ENCODE measurements around the gene NREP.
"Not testable (repeated sequence)": the region's sequence is repeated elsewhere in the genome, so short reads cannot be mapped to it uniquely, and the experiment has no call there.

The NREP gene

DNA sequence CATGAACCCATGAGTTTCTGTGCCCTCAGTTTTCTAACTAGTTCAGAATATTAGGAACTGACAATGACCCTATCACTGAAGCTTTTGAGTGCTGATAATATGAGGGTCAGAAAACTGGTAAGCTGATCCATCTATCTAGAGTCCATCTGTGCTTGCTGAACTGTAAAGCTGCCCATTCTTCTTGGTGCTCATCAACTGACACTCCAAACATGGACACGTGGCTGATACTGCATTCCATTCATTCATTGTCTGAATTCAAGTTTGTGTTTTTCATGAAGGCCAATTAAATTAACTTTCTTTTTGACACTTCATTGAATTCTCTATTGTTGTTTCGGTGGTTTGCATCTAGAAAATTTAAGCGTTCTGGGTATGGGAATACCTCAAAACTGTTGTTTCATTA lies 17.6 kb downstream of the NREP start:
- DNase-seq (ENCODE audit: low spot score): no peak

DNA sequence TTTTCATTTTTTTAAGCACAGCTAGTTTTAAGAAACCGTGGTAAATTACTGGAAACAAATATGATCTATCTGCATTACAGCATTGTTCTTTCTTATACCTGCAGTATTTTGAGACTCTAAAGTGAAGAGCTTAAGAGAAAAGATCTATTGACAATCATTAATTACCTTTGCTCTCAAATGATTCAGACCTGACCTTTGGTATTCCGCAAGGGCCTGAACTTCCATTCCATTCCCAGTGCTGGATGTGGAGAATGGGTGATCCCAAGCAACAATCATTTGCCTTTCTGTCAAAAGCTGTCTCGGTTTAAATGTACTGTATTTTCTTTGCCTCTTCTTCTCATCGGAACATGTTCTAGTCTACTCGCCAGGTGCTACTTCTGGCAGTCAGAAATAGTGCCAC lies 18.9 kb downstream of the NREP start:
- DNase-seq (ENCODE audit: low spot score): no peak

DNA sequence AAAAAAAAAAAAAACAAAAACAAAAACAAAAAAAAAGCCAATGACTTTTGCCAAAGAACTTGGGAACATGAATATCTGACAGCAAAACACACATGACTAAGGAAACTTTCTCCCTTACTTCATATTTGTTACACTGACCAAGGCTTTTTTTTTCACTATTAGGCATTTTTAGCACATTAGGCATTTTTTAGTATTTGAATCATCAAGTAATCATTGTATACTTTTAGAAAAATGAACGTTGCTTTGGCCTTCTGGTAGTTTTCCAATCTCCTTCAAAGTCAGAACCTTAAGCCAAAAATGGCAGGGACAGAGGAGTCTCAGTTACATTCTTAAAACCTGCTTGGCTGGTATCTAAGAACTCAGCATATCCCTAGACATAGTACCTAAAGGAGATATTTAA lies 19.3 kb downstream of the NREP start:
- DNase-seq (ENCODE audit: low spot score): no peak

DNA sequence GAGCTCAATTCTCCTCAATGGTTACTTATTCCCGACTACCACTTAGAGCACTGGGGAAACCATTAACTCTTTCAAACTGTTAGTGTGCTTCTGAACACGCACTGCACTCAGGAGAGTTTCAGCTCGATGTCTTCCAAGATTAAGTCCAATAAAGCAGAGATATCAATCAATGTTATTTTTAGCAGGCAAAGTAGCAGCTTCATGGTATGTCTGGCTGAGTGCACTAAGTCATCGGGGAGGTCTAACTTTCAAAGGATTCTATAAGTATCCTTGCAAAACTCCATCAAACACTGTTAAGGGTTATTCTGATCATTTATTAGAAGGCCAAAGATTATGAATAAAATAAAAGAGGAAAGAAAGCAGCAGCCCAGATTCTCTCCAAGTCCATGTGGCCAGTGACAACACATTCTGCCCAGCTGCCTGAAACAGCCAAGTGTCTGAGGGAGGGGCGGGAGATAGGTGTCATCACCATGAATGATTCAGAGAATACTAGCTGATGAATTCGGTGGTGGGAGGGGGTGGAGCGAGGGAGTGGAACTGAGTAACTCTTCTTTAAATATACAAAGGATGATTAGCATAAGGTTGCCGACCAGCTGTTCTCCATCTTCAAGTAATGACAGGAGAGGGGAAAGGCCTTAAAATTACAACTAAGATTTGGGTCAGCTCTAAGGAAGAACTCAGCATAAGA lies 21.3 kb downstream of the NREP start:
- peak; percentile 17 for DNase-seq (ENCODE audit: low spot score)

DNA sequence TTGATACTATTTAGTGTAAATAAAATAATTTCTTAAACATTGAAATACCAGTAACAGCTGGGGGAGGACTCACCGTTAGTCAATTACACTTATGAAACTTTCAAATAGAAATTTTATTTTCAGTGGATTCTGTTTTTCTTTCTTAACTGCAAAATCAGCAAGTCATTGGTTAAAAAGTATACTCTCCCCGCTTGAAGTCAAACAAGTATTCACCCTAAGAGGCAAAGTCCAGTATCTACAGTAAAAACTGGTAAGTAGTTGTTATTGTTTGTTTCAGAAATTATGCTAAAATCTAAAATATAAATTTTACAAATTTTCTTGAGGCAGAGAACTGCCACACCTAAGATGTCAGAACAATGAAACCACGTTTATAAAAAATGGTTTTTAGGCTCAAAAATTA lies 22.4 kb downstream of the NREP start:
- DNase-seq (ENCODE audit: low spot score): no peak

DNA sequence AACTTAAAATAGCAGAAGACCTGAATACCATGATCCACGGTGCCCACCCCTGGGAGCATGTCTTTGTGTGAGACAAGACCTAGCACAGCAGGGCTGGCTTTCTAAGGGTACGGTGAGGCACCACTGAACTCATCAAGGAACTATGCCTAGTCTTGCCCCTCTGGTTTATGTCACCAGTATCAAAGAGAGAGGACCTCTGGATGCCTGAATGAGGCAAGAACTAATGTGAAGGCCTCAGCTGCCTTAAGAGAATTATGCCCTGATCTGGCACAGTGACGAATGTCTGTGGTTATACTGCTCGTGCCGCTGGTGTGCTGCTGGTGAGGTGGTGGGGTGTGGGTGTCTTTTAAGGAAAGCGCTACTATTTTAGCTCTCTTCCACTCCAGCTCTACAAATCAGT lies 23.0 kb downstream of the NREP start:
- DNase-seq (ENCODE audit: low spot score): no peak

DNA sequence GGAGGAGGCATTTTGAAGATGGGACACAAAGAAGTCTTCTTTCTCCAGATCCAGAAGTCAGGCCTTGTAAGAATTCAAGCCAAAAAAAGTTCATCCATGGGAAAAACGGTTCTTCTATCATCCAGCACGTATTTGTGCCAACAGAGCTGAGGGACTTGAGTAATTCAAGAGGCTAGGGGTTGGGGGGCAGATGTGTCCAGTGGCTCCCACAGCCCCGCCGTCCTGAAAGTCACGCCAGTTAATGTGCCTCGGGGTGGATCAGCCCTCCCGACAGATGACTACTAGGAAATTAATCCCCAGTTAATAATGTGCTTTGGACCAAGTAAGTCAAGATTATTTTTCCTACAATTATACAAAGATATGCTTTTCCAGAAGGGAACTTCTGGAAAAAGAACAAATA lies 23.4 kb downstream of the NREP start:
- no peak for DNase-seq (ENCODE audit: low spot score)

DNA sequence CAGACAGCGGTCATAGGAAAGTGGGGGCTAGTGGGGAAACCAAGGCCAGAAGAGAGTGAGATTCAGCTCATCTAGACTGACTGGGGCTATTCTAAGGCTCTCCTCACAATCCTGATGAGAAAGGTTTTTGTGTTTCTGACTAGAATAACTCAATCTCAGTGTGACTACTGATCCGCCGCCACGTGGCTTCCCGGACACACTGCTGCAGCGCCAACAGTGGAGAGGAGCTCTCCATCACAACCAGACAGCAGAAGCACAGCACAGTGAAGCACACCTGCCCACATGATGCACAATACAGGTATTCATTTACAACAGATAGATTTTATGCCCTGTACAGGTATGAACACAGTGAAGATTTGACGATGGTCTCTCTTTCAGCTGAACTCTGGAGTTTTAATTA lies 25.4 kb downstream of the NREP start:
- no peak for DNase-seq (ENCODE audit: low spot score)

DNA sequence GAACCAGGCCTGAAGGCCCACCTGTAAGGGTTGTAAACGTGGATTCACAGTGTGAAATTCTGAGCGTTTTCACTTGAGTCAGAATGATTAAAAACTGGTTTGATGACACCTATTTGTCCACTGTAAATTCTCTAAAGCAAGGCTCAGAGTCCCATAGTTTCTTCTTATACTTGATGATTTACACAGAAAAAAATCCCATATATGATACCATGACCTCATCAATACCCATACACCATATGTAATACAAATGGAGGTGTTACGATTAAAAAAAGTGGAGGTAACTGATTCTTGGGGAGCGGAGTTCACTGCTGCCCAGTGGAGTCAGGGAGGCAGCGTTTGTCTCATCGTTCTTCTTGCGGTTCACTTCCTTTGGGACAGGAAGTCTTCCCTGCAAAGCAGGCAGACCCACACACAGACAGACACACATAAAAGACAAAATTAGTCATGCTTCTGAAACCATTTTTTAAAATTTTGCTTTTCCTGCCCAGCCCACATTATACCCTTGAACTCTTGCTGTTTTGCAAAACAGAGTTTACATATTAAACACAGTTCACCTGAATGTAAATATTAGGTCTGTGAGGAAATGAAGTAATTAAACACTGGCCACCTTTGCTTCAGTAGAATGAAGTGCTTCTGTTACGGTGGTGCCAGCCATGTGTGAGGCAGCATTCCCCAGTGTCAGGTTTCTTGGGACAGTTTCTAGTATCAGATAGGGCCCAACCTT lies 26.2 kb downstream of the NREP start:
- no peak for DNase-seq (ENCODE audit: low spot score)

DNA sequence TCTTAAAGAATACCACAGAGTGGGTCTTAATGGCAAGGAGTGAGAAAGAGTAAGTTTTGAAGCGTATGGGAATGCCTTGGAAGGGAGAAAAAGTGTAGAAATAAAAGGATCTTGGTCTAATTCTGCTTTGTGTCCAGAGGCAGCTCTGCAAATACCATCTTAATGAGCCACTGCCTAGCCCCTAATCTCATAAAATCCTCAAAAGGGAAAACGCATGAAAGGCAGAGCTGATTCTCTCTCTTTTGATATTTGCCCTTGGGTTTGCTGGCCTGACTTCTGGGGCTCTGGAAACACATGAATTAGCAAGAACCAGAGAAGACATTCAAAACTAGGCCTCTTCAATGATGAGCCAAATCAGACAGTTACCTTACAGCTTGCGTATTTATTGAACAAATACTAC lies 28.1 kb downstream of the NREP start:
- DNase-seq (ENCODE audit: low spot score): no peak

DNA sequence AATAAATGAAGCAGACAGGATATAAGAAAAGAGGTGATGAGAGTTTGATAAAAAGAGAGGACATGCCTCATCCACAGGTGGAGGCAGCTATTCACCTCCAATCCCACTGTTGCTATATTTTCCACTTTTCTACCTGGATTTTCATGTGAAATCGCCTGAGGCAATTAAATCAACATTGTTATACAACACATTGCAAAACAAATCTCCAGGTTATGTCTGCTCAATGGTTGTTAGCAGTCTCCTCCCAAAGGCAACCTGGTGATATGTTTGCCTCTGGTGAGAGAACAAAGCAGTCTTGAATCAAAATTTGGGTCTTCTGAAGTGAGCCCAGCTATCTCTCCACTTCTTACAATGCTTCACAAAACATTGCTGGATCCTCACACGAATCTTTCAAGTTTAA lies 30.0 kb downstream of the NREP start:
- no peak for DNase-seq (ENCODE audit: low spot score)

DNA sequence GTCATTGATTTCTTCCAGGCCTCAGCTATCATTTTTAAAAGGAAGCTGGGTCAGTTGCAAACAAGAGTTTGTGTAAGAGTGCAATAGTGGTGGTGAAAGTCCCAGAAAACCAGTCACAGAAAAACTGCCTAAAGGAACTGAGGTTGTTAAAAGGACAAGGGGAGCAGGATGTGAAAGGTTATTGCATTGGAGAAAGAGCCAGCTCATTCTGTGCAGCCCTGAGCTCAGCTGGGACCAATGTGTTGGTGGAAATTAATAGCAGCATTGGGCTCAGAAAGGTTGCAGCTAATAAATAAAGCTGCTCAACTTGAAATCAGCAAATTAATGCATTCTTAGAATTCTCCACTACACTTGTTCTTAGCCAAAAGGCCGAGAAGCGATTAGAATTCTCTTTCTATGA lies 34.9 kb downstream of the NREP start:
- DNase-seq (ENCODE audit: low spot score): no peak

DNA sequence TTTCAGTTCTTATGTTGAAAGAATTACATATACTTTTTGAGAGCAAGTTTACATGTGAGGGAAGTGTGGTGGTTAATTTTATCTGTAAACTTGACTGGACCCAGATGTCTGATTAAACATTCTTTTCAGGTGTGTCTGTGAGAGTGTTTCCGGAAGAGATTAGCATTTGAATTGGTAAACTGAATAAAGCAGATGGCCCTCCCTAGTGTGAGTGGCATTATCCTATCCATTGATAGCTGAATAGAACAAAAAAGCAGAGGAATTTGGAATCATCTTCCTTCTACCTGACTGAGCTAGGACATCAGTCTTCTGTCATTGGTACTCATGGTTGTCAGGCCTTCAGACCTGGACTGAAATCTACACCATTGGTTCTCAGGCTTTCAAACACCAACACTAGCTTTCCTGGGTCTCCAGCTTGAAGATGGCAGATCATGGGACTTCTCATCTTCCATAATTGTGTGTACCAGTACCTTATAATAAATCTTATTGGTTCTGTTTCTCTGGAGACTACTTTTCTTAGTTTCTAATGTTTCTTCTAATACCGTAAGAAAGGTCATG lies 36.6 kb downstream of the NREP start:
- DNase-seq (ENCODE audit: low spot score): no peak

DNA sequence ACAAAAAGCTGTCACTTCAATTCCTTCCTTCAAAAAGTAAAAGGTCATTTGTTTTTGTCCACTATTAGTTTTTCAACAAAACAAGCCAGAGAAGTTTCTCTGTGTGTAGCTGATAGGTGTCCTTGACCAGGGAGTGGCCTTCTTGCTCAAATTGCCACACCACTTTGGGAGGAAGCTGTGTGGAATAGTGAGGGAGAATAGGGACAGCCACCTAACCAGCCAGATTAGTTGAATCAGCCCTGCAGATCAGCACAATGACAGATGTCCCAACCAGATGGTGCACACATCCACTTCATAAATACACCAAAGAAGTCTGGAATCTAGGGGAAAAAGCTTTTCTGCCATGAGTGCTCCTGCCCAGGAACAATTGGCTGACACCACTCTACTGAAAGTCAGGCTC lies 37.2 kb downstream of the NREP start:
- DNase-seq (ENCODE audit: low spot score): peak; percentile 69

DNA sequence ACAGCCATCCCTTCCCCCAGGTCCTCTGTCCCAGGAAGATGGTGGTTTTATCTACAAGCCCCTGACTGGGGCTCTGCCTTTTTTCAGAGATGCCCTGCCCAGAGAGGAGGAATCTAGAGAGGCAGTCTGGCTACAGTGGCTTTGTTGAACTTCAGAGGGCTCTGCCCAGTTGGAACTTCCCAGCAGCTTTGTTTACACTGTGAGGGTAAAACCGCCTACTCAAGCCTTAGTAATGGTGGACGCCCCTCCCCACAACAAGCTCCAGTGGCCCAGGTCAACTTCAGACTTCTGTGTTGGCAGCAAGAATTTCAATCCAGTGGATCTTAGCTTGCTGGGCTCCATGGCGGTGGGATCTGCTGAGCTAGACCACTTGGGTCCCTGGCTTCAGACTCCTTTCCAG lies 40.2 kb downstream of the NREP start:
- DNase-seq (ENCODE audit: low spot score): not testable (repeated sequence)

DNA sequence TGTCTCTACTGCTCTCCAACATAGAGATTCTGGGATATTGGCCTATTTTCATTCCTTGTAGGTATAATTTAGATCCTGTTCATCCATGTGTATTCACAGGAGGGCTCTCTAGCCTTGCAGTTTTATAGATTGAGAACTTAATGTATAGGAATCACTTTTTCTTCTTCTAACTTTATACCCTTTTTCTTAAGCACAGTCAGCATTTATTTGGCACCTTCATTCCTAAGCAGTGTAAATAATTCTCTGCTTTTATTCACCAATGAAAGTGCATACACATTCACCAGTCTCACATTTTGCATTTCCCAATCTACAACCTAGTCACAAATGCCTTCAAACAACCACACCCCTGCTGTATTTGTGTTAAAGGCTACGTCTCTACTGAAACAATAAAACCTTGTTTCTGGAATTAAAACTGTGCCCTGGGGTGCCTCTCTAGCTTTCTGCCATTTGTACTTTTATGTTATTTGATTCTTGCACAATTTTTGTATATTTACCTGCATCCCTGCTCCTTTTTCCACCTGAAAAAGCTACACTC lies 49.3 kb downstream of the NREP start:
- DNase-seq (ENCODE audit: low spot score): no peak

DNA sequence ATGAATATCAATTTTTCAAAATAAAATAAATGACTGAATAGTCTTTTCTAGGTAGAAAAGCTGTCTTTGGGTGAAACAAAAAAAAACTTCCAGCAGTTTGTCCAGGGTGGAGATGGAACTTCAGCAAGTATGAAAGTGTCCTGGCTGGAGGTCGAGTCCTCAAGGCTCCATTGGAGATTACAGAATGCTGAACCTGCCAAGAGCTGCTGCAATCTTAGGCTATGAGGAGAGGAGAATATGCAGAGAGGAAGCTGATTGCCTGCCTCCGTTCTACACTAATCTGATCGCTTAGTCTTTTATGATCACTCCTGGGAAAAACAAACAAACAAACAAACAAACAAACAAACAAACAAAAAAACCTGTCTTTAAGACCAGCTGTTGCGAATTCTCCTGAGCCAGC lies 50.6 kb downstream of the NREP start:
- DNase-seq (ENCODE audit: low spot score): no peak

DNA sequence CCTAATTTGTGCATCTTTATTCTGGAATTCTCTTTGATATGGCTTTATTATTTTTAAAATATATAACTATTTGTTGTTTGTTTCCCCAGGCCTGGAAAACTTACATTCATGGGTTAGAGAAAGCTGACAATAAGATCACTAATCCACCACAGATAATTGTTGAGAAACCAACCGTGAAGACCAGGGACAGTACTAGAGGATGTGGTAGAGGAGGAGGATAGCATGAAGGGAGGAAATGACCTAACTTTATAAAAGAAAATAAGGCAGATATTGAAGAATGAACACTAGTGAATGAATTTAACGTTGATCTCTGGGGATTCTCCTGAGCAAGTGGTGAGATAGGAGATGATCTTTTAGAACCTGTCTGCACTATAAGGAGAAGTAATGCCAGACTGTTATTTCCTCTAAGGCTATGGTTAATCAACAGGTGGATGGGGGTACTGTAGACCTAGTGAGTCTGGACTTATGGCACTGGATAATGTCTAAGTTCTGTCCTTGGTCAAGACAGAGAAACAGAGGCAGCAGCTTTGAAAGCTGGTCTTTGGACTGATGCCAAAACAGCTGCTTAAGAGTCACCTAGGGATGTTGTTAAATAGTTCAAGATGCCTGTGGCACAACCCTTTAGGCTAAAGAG lies 52.4 kb downstream of the NREP start:
- no peak for DNase-seq (ENCODE audit: low spot score)

DNA sequence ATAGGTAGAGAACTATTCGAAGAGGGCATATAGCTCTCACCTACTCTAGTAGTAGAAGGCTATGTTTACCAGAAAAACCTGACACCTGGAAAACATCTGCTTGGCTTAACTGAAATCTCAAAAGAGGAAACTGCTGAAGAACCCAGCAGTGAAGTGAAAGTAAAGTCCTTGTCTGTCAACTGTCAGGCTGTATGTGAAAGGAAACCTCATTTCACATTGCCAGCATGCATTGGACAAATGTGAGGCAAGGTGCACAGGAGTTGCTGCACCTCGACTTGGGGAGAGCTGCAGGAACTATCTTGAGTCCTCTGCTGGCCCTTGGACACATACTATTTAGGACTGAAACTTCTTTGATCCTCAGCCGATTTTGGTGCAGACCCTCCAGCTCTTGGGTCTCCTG lies 53.3 kb downstream of the NREP start:
- DNase-seq (ENCODE audit: low spot score): no peak

DNA sequence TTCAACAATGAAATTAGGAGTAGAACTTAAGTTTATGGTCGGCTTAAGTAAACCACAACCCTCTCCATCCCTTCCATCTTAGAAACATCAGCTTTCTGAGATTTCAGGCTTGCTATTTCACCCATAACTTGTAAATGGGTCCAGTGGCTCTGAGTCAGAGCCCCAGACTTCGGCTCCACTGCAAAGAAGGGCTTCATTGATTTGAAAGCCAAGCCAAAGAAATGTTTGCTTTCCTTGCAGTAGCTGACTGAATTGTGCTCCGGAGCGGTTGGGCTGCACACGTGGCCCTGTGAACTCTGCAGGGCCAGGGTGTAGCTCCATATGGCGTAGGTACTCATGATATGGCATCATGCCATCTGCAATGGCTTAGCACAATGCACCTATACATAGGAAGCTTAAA lies 57.0 kb downstream of the NREP start:
- DNase-seq (ENCODE audit: low spot score): no peak

DNA sequence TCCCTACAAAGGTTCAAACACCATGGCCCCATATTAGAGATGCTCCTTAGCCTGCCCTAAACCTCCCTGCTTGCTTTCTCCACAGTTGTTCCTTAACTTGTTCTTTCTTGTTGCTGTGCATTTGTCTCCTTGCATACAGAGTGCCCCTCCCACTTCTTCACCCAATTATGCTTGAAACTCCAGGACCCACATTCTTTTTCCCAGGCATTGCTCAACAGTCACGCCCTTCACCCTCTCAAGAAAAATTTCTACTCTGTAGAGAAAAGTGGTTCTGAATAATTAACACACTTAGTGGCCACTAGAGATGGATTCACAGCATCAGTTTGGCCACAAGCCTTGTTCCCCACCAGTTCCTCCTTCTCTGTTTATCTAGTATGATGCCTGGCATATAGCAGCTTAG lies 57.7 kb downstream of the NREP start:
- DNase-seq (ENCODE audit: low spot score): no peak

DNA sequence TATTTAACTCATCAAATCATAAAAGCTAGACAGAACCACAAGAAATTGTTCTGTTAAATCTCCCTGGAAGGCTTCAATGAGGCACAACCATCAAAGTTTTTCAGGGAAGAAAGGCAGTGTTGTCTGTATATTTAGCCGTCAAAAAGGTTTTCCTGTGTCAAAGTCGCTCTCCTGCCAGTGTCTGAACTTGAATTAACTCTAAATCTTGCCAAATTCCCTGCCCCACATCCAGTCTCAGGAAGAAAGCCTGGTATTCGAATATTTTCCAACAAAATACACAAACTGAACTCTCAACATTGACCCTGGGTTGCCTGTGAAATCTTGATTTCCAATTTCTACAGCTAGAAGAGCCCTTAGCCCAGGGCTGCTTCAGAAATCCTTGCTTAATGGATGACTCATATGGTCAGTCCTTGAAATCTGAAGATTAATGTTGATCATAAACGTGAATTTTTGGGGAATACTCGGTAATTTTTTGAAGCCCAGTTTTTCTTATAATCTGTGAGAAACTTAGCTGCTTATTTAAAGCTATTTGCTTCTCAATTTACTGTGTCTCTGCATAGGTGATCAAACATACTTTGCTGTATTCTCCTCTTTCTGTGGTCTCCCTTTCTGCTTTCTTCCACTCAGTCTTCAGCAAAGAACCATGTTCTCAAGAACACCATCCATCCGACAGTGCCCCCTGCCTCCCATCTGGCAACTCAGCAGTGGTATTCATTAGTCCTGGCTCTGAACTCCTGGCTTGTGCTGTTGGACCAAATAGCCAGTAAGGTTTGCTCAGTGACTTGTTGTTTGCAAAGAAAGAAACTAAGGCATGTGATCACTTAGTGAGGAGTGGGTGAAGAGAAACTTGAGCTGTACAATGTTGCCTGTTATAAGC lies 58.9 kb downstream of the NREP start:
- peak; percentile 39 for DNase-seq (ENCODE audit: low spot score)

All from Ammon's horn (tissue), 1 donor.